ENCODE results near the gene ECM1.

The ECM1 gene

DNA sequence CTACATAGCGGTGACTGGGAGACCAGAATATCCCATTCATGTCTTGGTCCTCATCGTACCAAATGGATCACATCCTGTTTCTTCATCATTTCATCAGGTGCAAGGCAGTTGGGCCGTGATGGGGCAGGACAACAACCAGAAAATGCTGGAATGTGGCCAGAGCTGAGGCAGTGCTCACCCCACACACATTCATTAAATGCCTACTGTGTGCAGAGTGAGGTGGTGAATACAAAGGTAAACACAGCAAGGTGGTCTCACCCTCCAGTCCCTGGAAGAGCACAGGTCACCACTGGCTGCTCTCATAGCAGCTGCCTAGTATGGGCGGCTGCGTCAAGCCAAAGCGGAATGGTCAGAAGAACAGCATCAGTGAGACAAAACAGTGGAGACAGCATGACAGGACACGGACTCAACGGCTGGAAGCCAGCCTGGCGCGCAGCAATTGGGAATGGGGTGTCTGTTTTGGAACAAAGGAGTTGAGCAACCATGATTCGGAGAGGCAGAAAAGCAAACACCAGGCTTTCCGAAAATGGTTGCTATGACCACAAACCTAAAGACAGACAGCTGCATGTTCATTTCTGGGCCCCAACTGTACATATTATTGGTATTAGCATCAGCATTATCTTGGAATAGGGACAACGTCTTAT lies 35.7 kb downstream of the ECM1 start:
- TF ChIP-seq ZBTB7A (IDR thresholded peaks at IDR 0.05; ENCODE audit: low read depth) (no peak), CEBPB (IDR thresholded peaks at IDR 0.05) (no peak), RAD21 (IDR thresholded peaks at IDR 0.05; ENCODE audit: low read depth) (no peak), FOXM1 (IDR thresholded peaks at IDR 0.05; ENCODE audit: borderline replicate concordance, low read depth) (no peak), TAF1 (IDR thresholded peaks at IDR 0.05; ENCODE audit: low read depth) (no peak), REST (IDR thresholded peaks at IDR 0.05; ENCODE audit: low read depth) (no peak), USF1 (IDR thresholded peaks at IDR 0.05) (no peak), CREB1 (IDR thresholded peaks at IDR 0.05; ENCODE audit: low read depth) (no peak), YY1 (IDR thresholded peaks at IDR 0.05; ENCODE audit: low read depth) (no peak), TEAD4 (IDR thresholded peaks at IDR 0.05) (no peak), NFIC (IDR thresholded peaks at IDR 0.05) (no peak), EGR1 (IDR thresholded peaks at IDR 0.05) (no peak), EP300 (IDR thresholded peaks at IDR 0.05; ENCODE audit: borderline replicate concordance) (no peak), TCF12 (IDR thresholded peaks at IDR 0.05; ENCODE audit: low read depth) (no peak)
- TF ChIP-seq, protein P1, sequence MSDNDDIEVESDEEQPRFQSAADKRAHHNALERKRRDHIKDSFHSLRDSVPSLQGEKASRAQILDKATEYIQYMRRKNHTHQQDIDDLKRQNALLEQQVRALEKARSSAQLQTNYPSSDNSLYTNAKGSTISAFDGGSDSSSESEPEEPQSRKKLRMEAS (IDR thresholded peaks at IDR 0.05): no peak

- TF ChIP-seq NFIC (IDR thresholded peaks at IDR 0.05): no peak
- TF ChIP-seq YY1 (IDR thresholded peaks at IDR 0.05; ENCODE audit: low read depth): no peak
- TF ChIP-seq TAF1 (IDR thresholded peaks at IDR 0.05; ENCODE audit: low read depth): no peak
- TF ChIP-seq CEBPB (IDR thresholded peaks at IDR 0.05): no peak
- no peak for TF ChIP-seq TCF12 (IDR thresholded peaks at IDR 0.05; ENCODE audit: low read depth)
- no peak for TF ChIP-seq USF1 (IDR thresholded peaks at IDR 0.05)
- TF ChIP-seq EGR1 (IDR thresholded peaks at IDR 0.05): no peak
- TF ChIP-seq RAD21 (IDR thresholded peaks at IDR 0.05; ENCODE audit: low read depth): no peak
- no peak for TF ChIP-seq REST (IDR thresholded peaks at IDR 0.05; ENCODE audit: low read depth)
- no peak for TF ChIP-seq EP300 (IDR thresholded peaks at IDR 0.05; ENCODE audit: borderline replicate concordance)
- TF ChIP-seq ZBTB7A (IDR thresholded peaks at IDR 0.05; ENCODE audit: low read depth): no peak
- no peak for TF ChIP-seq CREB1 (IDR thresholded peaks at IDR 0.05; ENCODE audit: low read depth)
Observed at GRCh38 chr1:150544204-150544603, 36.3 kb downstream of the ECM1 start.

- no peak for TF ChIP-seq TEAD4 (IDR thresholded peaks at IDR 0.05)
- TF ChIP-seq ZBTB7A (IDR thresholded peaks at IDR 0.05; ENCODE audit: low read depth): no peak
- TF ChIP-seq TCF12 (IDR thresholded peaks at IDR 0.05; ENCODE audit: low read depth): no peak
- TF ChIP-seq, protein P1 (IDR thresholded peaks at IDR 0.05): no peak
- no peak for TF ChIP-seq EP300 (IDR thresholded peaks at IDR 0.05; ENCODE audit: borderline replicate concordance)
- TF ChIP-seq USF1 (IDR thresholded peaks at IDR 0.05): no peak
- no peak for TF ChIP-seq CREB1 (IDR thresholded peaks at IDR 0.05; ENCODE audit: low read depth)
- no peak for TF ChIP-seq REST (IDR thresholded peaks at IDR 0.05; ENCODE audit: low read depth)
- TF ChIP-seq EGR1 (IDR thresholded peaks at IDR 0.05): no peak
Observed at GRCh38 chr1:150545486-150546032, 37.6 kb downstream of the ECM1 start.
